Measurements from ENCODE around the gene EGLN3.

- no peak for TF ChIP-seq EP300 (IDR thresholded peaks at IDR 0.05; ENCODE audit: low read depth)
- TF ChIP-seq CTCF (IDR thresholded peaks at IDR 0.05), result no peak
- TF ChIP-seq POLR2A (IDR thresholded peaks at IDR 0.05), result no peak
- no peak for TF ChIP-seq POLR2AphosphoS5 (IDR thresholded peaks at IDR 0.05)
Observed at GRCh38 chr14:33934043-33934750, 16.7 kb downstream of the EGLN3 start.

Data from transverse colon (tissue), 4 donors.